Measurements from ENCODE around the gene KRT82. TPM values are rescaled to one million over a fixed set of nuclear protein-coding genes. Genes with fewer than 3 reads are reported as not detected.

KRT82 gene
- total and polyA plus RNA-seq, 12 donors: not detected

DNA sequence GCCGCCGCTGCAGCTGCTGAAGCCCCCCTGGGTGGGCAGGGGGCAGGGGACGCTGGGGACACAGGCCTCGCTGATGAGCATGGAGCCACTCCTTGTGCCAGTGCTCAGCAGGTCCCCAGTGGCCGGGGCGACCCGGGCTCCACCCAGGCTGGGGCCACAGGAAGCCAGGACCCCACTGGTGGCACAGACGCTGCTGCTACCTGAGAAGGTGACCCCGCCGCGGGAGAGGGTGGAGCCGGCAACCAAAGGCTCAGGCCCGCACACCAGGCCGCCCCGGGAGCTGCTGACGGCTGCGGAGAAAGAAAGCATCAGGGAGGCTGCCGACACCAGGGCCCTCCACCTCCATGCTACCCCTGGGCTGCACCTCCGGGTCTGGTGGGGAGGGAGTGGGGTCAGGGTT is 28.0 kb downstream of the KRT82 start:
- Histone ChIP-seq H3K9me3 (replicated peaks in 1 of 3) (no peaks in the 10 kb centered on the region), H3K4me1 (replicated peaks in 1 of 2) (no peaks in the 10 kb centered on the region), H3K4me3 (no peak overlapping the region), H3K27ac (no peak overlapping the region), H3K36me3 (replicated peaks in 1 of 2) (no peaks in the 10 kb centered on the region), H3K27me3 (no peaks in the 10 kb centered on the region)
- WGBS, 4 donors: 81 to 88% (median 83%) methylated on average over 18 to 19 of the region's 19 CpGs; no CpG with 5 or more reads in 1 of the 4 donors
- DNase-seq: no peak
- no peak for TF ChIP-seq POLR2A (IDR thresholded peaks at IDR 0.05)
- no peak for TF ChIP-seq CTCF (IDR thresholded peaks at IDR 0.05)
- intact Hi-C loops (cut with DNase I): loop anchor here (10.0 kb wide), 2 partner anchors 207 to 597 kb away; no protein-coding TSS in a partner anchor

DNA sequence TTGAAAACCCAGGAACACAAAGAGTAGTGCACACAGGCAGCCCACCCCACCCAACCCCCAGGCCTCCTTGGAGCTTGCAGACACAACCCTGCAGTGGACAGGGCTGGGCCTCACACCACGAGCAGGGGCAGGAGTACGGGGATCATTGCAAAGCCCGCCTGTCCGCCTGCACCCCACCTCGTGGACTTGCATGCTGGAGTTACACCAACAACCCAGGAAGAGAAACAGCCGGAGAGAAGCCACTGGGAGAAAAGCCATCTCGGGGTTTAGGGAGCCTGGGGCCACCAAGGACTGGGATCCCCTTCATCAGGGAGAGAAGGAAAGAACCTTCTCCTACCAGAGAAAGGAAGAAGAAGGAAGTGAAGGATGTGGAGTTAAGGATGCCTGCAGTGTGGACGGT is 28.9 kb downstream of the KRT82 start:
- no peak for TF ChIP-seq CTCF (IDR thresholded peaks at IDR 0.05)
- TF ChIP-seq POLR2A (IDR thresholded peaks at IDR 0.05): no peak

GRCh38 chr12:52372216-52373154 is 33.6 kb downstream of the KRT82 start:
- H3K9me3 ChIP-seq (replicated peaks in 1 of 3): no peaks in the 10 kb centered on the region
- H3K36me3 ChIP-seq (replicated peaks in 1 of 2): no peaks in the 10 kb centered on the region
- WGBS, 4 donors: 27 to 40% (median 36%) methylated on average over 9 to 10 of the region's 10 CpGs
- TF ChIP-seq CTCF (IDR thresholded peaks at IDR 0.05) (peak; percentile 71 to 89 (median 85)), POLR2A (IDR thresholded peaks at IDR 0.05) (no peak)
- intact Hi-C loops (cut with DNase I): loop anchor here (5.0 to 10.0 kb wide), 3 partner anchors 212 to 602 kb away; no protein-coding TSS in a partner anchor
- H3K27me3 ChIP-seq: no peaks in the 10 kb centered on the region
- DNase-seq: peak; percentile 82 to 94 (median 87)
- no peak overlapping the region for H3K27ac ChIP-seq
- no peak overlapping the region for H3K4me3 ChIP-seq
- H3K4me1 ChIP-seq (replicated peaks in 1 of 2): no peaks in the 10 kb centered on the region

More for the DNA sequence above, 28.9 kb downstream of the KRT82 start:
- 72 to 89% (median 84%) methylated on average over 5 to 8 of the region's 8 CpGs for WGBS, 4 donors
- intact Hi-C loops (cut with DNase I): loop anchor here (10.0 kb wide), 2 partner anchors 208 to 598 kb away; no protein-coding TSS in a partner anchor
- H3K36me3 ChIP-seq (replicated peaks in 1 of 2): no peaks in the 10 kb centered on the region
- DNase-seq: no peak
- no peaks in the 10 kb centered on the region for H3K4me1 ChIP-seq (replicated peaks in 1 of 2)
- no peak overlapping the region for H3K27ac ChIP-seq
- no peaks in the 10 kb centered on the region for H3K9me3 ChIP-seq (replicated peaks in 1 of 3)
- no peak overlapping the region for H3K4me3 ChIP-seq
- no peaks in the 10 kb centered on the region for H3K27me3 ChIP-seq

GRCh38 chr12:52371716-52372115 is 34.4 kb downstream of the KRT82 start:
- no peaks in the 10 kb centered on the region for H3K4me1 ChIP-seq (replicated peaks in 1 of 2)
- no peaks in the 10 kb centered on the region for H3K36me3 ChIP-seq (replicated peaks in 1 of 2)
- no peak overlapping the region for H3K4me3 ChIP-seq
- no peaks in the 10 kb centered on the region for H3K9me3 ChIP-seq (replicated peaks in 1 of 3)
- 67 to 98% (median 82%) methylated on average over 3 of the region's 3 CpGs for WGBS, 4 donors
- no peak for DNase-seq
- H3K27me3 ChIP-seq: no peaks in the 10 kb centered on the region
- TF ChIP-seq POLR2A (IDR thresholded peaks at IDR 0.05): no peak
- no peak for TF ChIP-seq CTCF (IDR thresholded peaks at IDR 0.05)
- H3K27ac ChIP-seq: peak overlapping the region in 1 of 5 donors; percentile 27
- intact Hi-C loops (cut with DNase I): loop anchor here (5.0 to 10.0 kb wide), 3 partner anchors 213 to 603 kb away; no protein-coding TSS in a partner anchor

Data from adrenal gland (tissue), 12 donors.